Adrenal gland (tissue), 12 donors: Measurements from ENCODE around the gene GPATCH4. TPM values are rescaled to one million over a fixed set of nuclear protein-coding genes. Genes with fewer than 3 reads are reported as not detected.

ENCODE experiments used
- DNase-seq, 7 donors: peaks; one replicate each; pipeline ENCODE4 v3.0.0-alpha.2; 2019 to 2020
- H3K27ac ChIP-seq, 5 donors: fragments of 200-600 bp; sonication (generic) in 4 of 5; 1 replicate in 3 of 5; 2 replicates in 2 of 5; pipeline versions ENCODE4 v1.5.1 to v1.8.0; 2016 to 2020; ENCODE audit warnings: mild to moderate bottlenecking in 1 of 5
- H3K27me3 ChIP-seq: fragments of 200-600 bp; 2 replicates; pipeline ENCODE4 v1.8.0; 2021
- H3K36me3 ChIP-seq, 2 donors: fragments of 200-600 bp; replicated peaks in 1 of 2; 1 replicate in 1 of 2; 2 replicates in 1 of 2; pipeline versions ENCODE4 v1.5.1 to v1.8.0; 2018 to 2022
- H3K4me1 ChIP-seq, 2 donors: fragments of 200-600 bp; replicated peaks in 1 of 2; 1 replicate in 1 of 2; 2 replicates in 1 of 2; pipeline versions ENCODE4 v1.5.1 to v1.8.0; 2018 to 2021
- H3K4me3 ChIP-seq, 4 donors: fragments of 200-600 bp; sonication (generic) in 3 of 4; one replicate each; pipeline ENCODE4 v1.5.1; 2016 to 2018
- H3K9me3 ChIP-seq, 3 donors: fragments of 200-600 bp; sonication (generic) in 1 of 3; replicated peaks in 1 of 3; 1 replicate in 2 of 3; 2 replicates in 1 of 3; pipeline versions ENCODE4 v1.5.1 to v1.8.0; 2016 to 2021
- POLR2A ChIP-seq, 2 donors: fragments of 450-650 bp; IDR thresholded peaks; one replicate each; pipeline ENCODE4 v1.6.1; 2017; ENCODE audit warnings: antibody characterized with exemption in 2 of 2, mild to moderate bottlenecking in 2 of 2, moderate library complexity in 1 of 2
- WGBS, 4 donors: extraction: QIAGEN DNeasy Blood & Tissue Kit in 2 of 4; methylation state at CpG; one replicate each; pipeline versions ENCODE4 v1.1.5 to v1.1.7; 2013 to 2017; 5-methylcytosine and 5-hydroxymethylcytosine counted together
- intact Hi-C, 2 donors: fragments of 100-400 bp; cut with DNase I; formaldehyde crosslinking; loops; one replicate each; pipeline versions ENCODE4 v1.14.1 to v1.15.0; 2022 to 2023
- polyA plus RNA-seq, 3 donors: library from polyadenylated mRNA; stranded (reverse); fragments of 200-250 nt in 2 of 3; fragments of 350-450 nt in 1 of 3; fragmentation: Illumina TruSeq in 1 of 3; extraction: RNeasy Lipid Tissue Mini Kit (QIAGEN cat#74804) in 1 of 3; gene quantifications; one replicate each; pipeline ENCODE4 v1.2.3, GENCODE V29; 2013 to 2014
- total RNA-seq, 9 donors: library from RNA; depleted of rRNA in 4 of 9; stranded (reverse); fragments of >200 nt in 4 of 9; fragments of 120-200 nt in 1 of 9; fragmentation: NEBNext Ultra II Directional in 1 of 9; extraction: Animal tissue kit (Norgen Biotek cat#: 25700) in 1 of 9; gene quantifications; one replicate each; pipeline versions ENCODE4 v1.1.0 to v1.2.4, GENCODE V29; 2013 to 2023
- TF ChIP-seq, protein P1 (sequence below), 6 experiments: fragments of 450-650 bp in 4 of 6; fragments of 200-600 bp in 2 of 6; sonication (generic) in 1 of 6; IDR thresholded peaks; 1 replicate in 5 of 6; 2 replicates in 1 of 6; pipeline versions ENCODE4 v1.5.1 to v1.8.0; 2016 to 2021; ENCODE audit warnings: antibody characterized with exemption in 6 of 6, mild to moderate bottlenecking in 2 of 6, moderate library complexity in 1 of 6
- donor health status: healthy with polysubstance abuse.
- donor health status: Bipolar disorder and iron deficiency.
- donor health status: DM: yes; HTN: yes; CAD: no.
- donor health status: DM: no; HTN: no; CAD: no.
- donor health status: DM: no; HTN: no; CAD: no.
- donor health status: DM: yes; HTN: yes; CAD: no.

The GPATCH4 gene
- total and polyA plus RNA-seq, 12 donors, result 7.8 to 72.2 (median 26.3) TPM

GRCh38 chr1:156624814-156625435 lies 23.6 kb upstream of the GPATCH4 start:
- H3K27ac ChIP-seq, result peak overlapping the region in 2 of 5 donors; percentile 17 to 45
- 0 to 2% (median 1%) methylated on average over 1 to 55 of the region's 55 CpGs; no CpG with 5 or more reads in 1 of the 4 donors for WGBS, 4 donors
- no peaks in the 10 kb centered on the region for H3K9me3 ChIP-seq

GRCh38 chr1:156623946-156624813 lies 22.9 kb upstream of the GPATCH4 start:
- H3K27ac ChIP-seq, result peak overlapping the region in 2 of 5 donors; percentile 17 to 45
- H3K4me1 ChIP-seq, result peaks cover 0 to 23% of the 10 kb centered on the region in 2 donors
- intact Hi-C loops, result loop anchor here in 1 of 2 donors (5.0 kb wide), 1 partner anchor 33 kb away; no protein-coding TSS in a partner anchor
- peak overlapping the region in 1 of 4 donors; percentile 46 for H3K4me3 ChIP-seq
- no peaks in the 10 kb centered on the region for H3K36me3 ChIP-seq
- 0 to 2% (median 1%) methylated on average over 3 to 87 of the region's 87 CpGs for WGBS, 4 donors
- H3K27me3 ChIP-seq, result peaks cover 39% of the 10 kb centered on the region
- peak; percentile 39 to 70 (median 49) for DNase-seq
- TF ChIP-seq, protein P1, sequence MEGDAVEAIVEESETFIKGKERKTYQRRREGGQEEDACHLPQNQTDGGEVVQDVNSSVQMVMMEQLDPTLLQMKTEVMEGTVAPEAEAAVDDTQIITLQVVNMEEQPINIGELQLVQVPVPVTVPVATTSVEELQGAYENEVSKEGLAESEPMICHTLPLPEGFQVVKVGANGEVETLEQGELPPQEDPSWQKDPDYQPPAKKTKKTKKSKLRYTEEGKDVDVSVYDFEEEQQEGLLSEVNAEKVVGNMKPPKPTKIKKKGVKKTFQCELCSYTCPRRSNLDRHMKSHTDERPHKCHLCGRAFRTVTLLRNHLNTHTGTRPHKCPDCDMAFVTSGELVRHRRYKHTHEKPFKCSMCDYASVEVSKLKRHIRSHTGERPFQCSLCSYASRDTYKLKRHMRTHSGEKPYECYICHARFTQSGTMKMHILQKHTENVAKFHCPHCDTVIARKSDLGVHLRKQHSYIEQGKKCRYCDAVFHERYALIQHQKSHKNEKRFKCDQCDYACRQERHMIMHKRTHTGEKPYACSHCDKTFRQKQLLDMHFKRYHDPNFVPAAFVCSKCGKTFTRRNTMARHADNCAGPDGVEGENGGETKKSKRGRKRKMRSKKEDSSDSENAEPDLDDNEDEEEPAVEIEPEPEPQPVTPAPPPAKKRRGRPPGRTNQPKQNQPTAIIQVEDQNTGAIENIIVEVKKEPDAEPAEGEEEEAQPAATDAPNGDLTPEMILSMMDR (IDR thresholded peaks at IDR 0.05), result peak in 4 of 6 experiments; percentile 11 to 40 (median 28)
- no peak for TF ChIP-seq POLR2A (IDR thresholded peaks at IDR 0.05)
- H3K9me3 ChIP-seq, result no peaks in the 10 kb centered on the region

More at GRCh38 chr1:156624814-156625435, 23.6 kb upstream of the GPATCH4 start:
- peaks cover 0 to 23% of the 10 kb centered on the region in 2 donors for H3K4me1 ChIP-seq
- TF ChIP-seq, protein P1 (IDR thresholded peaks at IDR 0.05), result no peak
- TF ChIP-seq POLR2A (IDR thresholded peaks at IDR 0.05), result no peak
- DNase-seq, result peak in 1 of 7 donors; percentile 13
- intact Hi-C loops, result loop anchor here in 1 of 2 donors (5.0 kb wide), 1 partner anchor 32 kb away; no protein-coding TSS in a partner anchor
- H3K27me3 ChIP-seq, result peaks cover 39% of the 10 kb centered on the region
- peak overlapping the region in 1 of 4 donors; percentile 46 for H3K4me3 ChIP-seq
- H3K36me3 ChIP-seq, result no peaks in the 10 kb centered on the region

DNA sequence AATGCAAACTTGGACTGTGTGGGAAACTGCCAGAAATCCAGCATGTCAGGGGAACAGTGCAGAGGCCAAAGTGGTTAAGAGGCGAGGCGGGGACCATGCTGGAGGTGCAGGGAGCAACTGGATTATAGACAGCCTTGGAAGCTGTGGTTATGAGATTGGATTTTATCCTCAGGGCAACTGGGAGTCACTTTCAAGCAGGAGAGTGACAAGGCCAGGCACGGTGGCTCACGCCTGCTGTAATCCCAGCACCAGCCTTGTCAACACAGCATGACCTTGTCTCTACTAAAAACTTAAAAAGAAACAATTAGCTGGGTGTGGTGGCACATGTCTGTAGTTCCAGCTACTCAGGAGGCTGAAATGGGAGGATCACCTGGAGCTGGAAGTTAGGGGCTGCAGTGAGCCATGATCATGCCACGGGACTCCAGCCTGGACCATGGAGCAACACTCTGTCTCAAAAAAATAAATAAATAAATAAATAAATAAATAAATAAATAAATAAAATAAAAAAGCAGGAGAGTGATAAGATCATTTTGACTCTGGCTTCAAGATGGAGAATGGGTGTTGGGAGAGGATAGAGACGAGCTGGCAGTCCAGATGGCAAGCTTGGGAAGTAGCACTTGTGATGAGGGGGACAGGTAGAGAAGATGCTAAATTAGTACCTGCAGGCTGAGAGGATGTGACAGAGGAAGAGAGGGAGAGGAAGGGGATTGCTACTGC lies 21.5 kb upstream of the GPATCH4 start:
- no peak overlapping the region for H3K4me3 ChIP-seq
- no peak overlapping the region for H3K27ac ChIP-seq
- H3K36me3 ChIP-seq, result no peaks in the 10 kb centered on the region
- DNase-seq, result peak in 1 of 7 donors; percentile 9
- no peaks in the 10 kb centered on the region for H3K9me3 ChIP-seq
- intact Hi-C loops, result loop anchor here in 1 of 2 donors (5.0 kb wide), 1 partner anchor 35 kb away; no protein-coding TSS in a partner anchor
- TF ChIP-seq, protein P1 (IDR thresholded peaks at IDR 0.05), result no peak
- TF ChIP-seq POLR2A (IDR thresholded peaks at IDR 0.05), result no peak
- H3K27me3 ChIP-seq, result peaks cover 39% of the 10 kb centered on the region
- 65 to 78% (median 72%) methylated on average over 6 of the region's 6 CpGs for WGBS, 4 donors
- H3K4me1 ChIP-seq, result peaks cover 0 to 23% of the 10 kb centered on the region in 2 donors
